GM12864 (cell line): ENCODE measurements around the gene COMMD9.

Experiments
- DNase-seq: peaks from one replicate; pipeline ENCODE4 v3.0.0-alpha.2; 2011; ENCODE audit warnings: low read depth
- H3K4me3 ChIP-seq: 2 replicates; pipeline ENCODE4 v1.5.1; 2011; ENCODE audit warnings: mild to moderate bottlenecking, low read depth, low read length, control low read depth
- TF ChIP-seq, protein P1 (sequence below): IDR thresholded peaks from 2 replicates; pipeline ENCODE4 v1.5.1; 2011; ENCODE audit warnings: low read depth, mild to moderate bottlenecking, moderate library complexity, low read length, control low read depth, inconsistent platforms; ENCODE audit errors: missing control alignments

Gene COMMD9

DNA sequence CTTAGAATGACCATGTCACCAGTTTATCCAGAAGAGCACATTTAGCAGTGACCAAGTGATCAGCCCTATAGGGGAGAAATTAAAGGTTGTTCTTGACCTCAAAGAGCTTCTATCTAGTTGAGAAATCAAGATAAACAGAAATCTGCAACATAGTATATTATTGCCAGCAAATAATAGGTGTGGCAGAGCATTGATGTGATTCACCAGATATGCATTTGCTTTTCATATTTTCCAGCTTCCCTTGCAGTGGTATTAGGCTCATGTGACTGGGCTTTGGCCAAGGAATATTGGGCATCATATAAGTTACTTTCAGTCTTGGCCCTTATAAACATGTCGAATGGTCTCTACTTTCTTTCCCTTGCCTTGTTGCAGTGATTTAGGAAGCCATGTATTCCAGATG, 34.5 kb downstream of the COMMD9 start:
- TF ChIP-seq, protein P1, sequence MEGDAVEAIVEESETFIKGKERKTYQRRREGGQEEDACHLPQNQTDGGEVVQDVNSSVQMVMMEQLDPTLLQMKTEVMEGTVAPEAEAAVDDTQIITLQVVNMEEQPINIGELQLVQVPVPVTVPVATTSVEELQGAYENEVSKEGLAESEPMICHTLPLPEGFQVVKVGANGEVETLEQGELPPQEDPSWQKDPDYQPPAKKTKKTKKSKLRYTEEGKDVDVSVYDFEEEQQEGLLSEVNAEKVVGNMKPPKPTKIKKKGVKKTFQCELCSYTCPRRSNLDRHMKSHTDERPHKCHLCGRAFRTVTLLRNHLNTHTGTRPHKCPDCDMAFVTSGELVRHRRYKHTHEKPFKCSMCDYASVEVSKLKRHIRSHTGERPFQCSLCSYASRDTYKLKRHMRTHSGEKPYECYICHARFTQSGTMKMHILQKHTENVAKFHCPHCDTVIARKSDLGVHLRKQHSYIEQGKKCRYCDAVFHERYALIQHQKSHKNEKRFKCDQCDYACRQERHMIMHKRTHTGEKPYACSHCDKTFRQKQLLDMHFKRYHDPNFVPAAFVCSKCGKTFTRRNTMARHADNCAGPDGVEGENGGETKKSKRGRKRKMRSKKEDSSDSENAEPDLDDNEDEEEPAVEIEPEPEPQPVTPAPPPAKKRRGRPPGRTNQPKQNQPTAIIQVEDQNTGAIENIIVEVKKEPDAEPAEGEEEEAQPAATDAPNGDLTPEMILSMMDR: no peak
- no peak overlapping the region for H3K4me3 ChIP-seq
- no peak for DNase-seq

- H3K4me3 ChIP-seq: no peak overlapping the region
- DNase-seq: no peak
- TF ChIP-seq, protein P1: no peak
Measured at GRCh38 chr11:36253238-36253637, 36.0 kb downstream of the COMMD9 start.

DNA sequence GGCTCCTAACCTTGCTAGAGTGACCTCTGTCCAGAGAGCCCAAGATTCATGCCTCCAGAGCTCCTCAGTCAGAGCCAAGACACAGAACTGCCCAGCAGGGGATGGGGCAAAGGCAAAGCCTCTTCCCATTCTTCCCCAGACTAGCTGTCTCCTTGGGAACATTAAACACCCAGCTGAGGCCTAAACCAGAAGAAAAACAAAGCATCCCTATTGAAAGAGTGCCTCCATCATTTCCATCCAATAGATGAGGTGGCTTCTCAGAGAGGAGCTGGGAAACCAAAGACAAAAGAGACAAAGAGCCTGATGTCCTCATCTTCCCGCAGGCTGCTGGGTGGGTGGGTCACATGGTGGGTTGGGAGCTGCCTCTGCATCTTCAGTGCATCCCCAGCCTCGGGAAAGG, 37.4 kb downstream of the COMMD9 start:
- no peak for DNase-seq
- TF ChIP-seq, protein P1: no peak
- H3K4me3 ChIP-seq: no peak overlapping the region

DNA sequence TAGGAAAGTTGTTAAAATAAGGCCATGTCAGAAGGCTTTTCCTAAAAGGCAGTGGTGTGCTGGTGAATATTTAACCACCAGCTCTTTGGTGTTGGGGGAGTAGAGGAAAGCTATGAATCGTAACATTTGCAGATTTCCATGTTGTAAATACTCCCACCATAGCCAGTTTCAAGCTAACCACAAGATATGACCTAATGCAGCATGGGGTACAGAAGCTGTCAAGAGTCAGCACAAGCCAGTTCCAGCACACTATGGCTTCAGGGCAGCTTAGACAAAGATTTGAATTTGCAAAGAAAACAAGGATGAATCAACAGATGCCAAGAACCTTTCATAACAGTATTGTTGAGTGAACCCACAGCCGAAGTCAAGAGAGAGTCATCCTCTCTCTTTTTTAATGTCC, 40.0 kb downstream of the COMMD9 start:
- no peak for DNase-seq
- H3K4me3 ChIP-seq: no peak overlapping the region
- TF ChIP-seq, protein P1: no peak

GRCh38 chr11:36248436-36248835, 40.8 kb downstream of the COMMD9 start:
- TF ChIP-seq, protein P1: no peak
- H3K4me3 ChIP-seq: no peak overlapping the region
- DNase-seq: no peak

DNA sequence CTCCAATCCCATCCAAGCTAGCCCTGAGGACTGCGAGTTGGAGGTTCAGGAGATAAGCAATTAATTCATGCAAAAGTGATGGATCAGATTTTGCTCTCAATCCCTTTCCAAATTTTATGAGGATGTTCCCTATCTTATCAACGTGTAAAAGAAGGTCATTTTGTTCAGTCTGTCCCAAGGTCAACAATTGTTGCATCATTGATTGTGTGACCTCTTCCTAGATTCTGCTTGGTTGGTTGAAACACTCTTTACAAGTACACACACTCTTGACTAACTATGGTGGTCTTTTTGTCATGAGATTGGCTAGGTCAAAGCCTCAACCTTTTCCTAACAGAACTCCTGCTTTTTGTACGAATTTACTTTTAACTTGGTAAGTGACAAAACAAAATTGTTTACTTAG, 41.7 kb downstream of the COMMD9 start:
- no peak for DNase-seq
- H3K4me3 ChIP-seq: no peak overlapping the region
- TF ChIP-seq, protein P1: no peak

DNA sequence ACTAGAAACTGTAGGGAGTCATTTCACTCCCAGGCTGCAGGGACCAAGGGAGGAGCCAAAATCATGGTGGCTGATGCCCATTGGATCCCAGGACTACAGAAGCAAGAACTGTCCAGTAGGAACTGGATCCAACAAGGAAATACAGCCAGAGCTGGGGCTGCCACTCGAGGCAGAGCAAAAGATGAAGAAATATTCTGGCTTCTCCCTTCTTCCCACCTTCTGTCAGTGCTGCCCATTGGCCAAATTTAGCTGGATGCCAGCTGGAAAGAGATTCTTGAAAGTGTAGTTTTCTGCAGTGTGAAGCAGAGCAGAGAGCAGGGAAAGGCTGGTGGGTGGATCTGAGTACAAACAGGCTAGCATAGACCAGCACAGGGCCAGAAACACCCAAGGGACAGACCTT, 45.6 kb downstream of the COMMD9 start:
- TF ChIP-seq, protein P1: no peak
- no peak for DNase-seq
- H3K4me3 ChIP-seq: no peak overlapping the region
